NCI-H187 (cell line): ENCODE data around the gene CFLAR.
"Not testable (repeated sequence)": the region's sequence is repeated elsewhere in the genome, so short reads cannot be mapped to it uniquely, and the experiment has no call there.

ENCODE experiments used
- DNase-seq, 2 experiments: peaks; one replicate each; lab custom pipeline; 2025; lab: John Stamatoyannopoulos, UW

Gene CFLAR

GRCh38 chr2:201116115-201116958 is at the start of gene CFLAR:
Gene CFLAR (plus strand): TSS chr2:201116164. CDS start chr2:201129866, 13,702 bp downstream.
- DNase-seq = peak in 1 of 2 experiments; percentile 17

- DNase-seq = no peak
Measured at GRCh38 chr2:201070948-201071478, 45.0 kb upstream of the CFLAR start.

DNA sequence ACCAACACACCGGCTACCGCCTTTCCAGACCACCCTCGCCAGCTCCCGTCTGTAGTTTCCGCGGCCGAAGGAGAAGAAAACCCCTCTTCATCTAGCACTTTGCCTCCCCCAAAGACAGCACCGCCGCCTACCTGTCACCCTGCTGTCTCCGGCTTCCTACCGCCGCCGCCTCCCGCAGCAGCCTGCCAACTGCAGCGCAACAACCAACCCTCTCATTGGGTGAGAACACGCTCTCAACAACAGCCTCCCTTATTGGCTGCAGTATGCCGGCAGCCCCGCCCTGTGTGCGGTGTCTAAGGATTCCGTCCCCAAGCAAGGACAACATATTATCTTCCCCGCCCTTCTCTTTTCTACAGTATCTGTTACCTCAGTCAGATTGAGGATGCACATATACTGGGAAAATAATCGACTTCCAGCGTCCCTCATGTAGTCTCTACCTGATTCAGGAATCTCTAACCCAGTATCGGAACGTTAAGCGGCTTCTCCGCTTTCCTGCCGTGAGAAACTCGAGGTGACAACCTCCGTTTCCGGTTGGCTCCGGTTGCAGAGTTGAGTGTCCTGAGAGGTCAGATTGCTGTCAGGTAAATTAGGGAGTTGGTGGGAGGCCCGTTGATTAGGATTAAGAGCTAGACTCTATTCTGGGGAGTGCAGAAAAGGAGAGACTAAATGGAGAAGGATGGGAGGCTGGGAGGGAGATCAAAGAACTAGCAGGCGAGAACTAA is 44.3 kb upstream of the CFLAR start, which contains the start of the genes HYCC2 and NDUFB3:
HYCC2 (minus strand) TSS at position 193 of the 722 bp plus-strand sequence. CDS start 47,662 bp downstream, outside the sequence.
NDUFB3 (plus strand) TSS at position 523 of the 722 bp plus-strand sequence. CDS start 6,882 bp downstream, outside the sequence.
- peak; percentile 70 to 96 for DNase-seq

DNA sequence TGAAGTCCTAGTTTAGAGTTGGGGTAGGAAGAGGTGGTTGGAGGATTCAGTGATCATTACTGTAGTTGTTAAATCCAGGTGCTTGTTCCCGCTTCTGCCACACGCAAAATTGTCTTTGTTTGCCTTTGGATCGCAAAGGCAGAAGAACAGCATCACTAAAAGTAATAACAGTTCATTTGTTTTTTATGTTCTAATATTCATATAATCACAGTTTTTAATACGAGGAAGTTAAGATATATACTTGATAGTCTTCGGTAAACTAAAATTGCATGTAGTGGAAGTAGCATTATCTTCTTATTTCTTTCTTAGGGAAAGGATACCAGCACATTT is 43.8 kb upstream of the CFLAR start:
- no peak for DNase-seq

- DNase-seq = no peak
Measured at GRCh38 chr2:201073071-201073470, 42.9 kb upstream of the CFLAR start.

- DNase-seq = no peak
Measured at GRCh38 chr2:201074996-201075395, 41.0 kb upstream of the CFLAR start.

GRCh38 chr2:201084863-201085262 is 31.1 kb upstream of the CFLAR start:
- DNase-seq = no peak

DNA sequence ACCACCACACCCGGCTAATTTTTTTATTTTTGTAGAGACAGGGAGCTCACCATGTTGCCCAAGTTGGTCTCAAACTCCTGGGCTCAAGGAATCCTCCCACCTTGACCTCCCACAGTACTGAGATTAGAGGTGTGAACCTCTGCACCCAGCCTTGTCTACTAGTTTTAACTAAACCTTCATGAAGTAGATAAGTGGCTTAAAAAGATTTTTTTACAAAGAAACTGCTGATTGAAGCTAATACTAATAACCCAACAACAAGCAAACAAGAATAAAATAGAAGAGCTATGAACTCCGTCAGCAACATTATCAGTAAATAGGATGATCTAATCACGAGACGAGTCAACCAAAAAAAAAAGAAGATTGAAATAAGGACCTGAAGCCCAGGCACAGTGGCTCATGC is 25.4 kb upstream of the CFLAR start:
- DNase-seq = no peak

GRCh38 chr2:201093573-201093972 is 22.4 kb upstream of the CFLAR start:
- no peak for DNase-seq

DNA sequence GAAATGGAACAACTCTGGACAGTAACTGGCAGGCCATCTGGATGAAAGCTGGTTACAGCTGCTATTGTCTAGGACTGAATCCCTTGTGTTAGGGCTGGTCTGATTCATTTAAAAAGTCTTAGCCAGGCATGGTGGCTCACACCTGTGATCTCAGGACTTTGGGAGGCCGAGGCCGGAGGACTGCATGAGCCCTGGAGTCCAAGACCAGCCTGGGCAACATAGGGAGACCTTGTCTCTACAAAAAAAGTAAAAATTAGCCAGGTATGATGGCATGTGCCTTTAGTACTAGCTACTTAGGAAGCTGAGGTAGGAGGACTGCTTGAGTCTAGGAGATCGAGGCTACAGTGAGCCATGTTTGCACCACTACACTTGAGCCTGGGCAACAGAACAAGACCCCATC is 15.5 kb upstream of the CFLAR start:
- no peak for DNase-seq

- no peak for DNase-seq
Measured at GRCh38 chr2:201105759-201106158, 10.2 kb upstream of the CFLAR start.

GRCh38 chr2:201107624-201108023 is 8.3 kb upstream of the CFLAR start:
- no peak for DNase-seq

GRCh38 chr2:201108341-201108740 is 7.6 kb upstream of the CFLAR start:
- no peak for DNase-seq

DNA sequence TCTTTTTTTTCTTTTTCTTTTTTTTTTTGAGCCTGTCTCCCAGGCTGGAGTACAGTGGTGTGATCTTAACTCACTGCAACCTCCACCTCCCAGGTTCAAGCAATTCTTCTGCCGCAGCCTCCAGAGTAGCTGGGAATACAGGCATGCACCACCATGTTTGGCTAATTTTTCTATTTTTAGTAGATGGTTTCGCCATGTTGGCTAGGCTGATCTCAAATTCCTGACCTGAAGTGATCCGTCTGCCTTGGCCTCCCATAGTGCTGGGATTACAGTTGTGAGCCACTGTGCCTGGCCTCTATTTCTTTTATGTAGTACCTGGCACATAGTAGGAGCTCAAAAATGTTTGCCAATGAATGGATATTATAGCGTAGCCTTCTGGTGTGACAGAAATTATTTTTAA is 6.8 kb upstream of the CFLAR start:
- DNase-seq = no peak

GRCh38 chr2:201110615-201111014 is 5.3 kb upstream of the CFLAR start:
- DNase-seq = no peak

DNA sequence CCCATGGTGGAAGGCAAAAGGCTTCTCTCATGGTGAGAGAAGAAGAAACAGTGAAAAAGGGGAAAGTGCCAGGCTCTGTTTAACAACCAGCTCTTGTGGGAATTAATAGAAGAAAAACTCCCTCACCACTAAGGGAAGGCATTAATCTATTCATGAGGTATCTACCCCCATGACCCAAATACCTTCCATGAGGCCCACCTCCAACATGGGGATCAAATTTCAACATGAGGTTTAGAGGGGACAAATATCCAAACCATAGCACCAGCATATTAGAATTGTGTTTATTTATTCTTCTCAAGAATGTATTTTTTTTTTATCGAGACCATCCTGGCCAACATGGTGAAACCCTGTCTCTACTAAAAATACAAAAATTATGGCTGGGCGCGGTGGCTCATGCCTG is 4.9 kb upstream of the CFLAR start:
- no peak for DNase-seq

DNA sequence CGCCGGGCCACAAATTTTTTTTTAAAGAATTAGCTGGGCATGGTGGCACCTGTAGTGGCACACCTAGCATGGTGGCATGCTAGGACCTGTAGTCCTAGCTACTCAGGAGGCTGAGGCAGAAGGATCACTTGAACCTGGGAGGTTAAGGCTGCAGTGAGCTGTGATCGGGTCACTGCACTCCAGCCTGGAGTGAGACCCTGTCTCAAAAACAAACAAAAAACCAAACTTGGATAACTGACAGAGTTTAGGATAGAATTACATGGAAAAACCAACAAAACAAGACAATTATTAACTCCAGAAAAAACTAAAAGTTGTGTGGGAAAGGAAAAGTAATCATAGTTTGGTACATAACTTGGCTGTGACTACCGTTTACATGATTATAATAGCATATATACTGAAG is 1.6 kb upstream of the CFLAR start:
- no peak for DNase-seq

GRCh38 chr2:201114846-201115245 is 1.1 kb upstream of the CFLAR start:
- DNase-seq = no peak

- DNase-seq = peak in 1 of 2 experiments; percentile 10
Measured at GRCh38 chr2:201116959-201117734, 1.2 kb downstream of the CFLAR start.

- not testable (repeated sequence) for DNase-seq
Measured at GRCh38 chr2:201117735-201118094, 1.8 kb downstream of the CFLAR start.

- peak; percentile 26 to 32 for DNase-seq
Measured at GRCh38 chr2:201118121-201118960, 2.4 kb downstream of the CFLAR start.
